HCT116 (cell line): Measurements from ENCODE around the gene UNC50. TPM values are rescaled to one million over a fixed set of nuclear protein-coding genes. Genes with fewer than 3 reads are reported as not detected.

Source experiments
- ATAC-seq: fragments of 200-7000 bp; cut with Tn5 transposase; 2 replicates; pipeline ENCODE4 v1.9.1; 2020; ENCODE audit warnings: mild to moderate bottlenecking, moderate library complexity
- BruUV-seq: library from RNA; stranded (reverse); fragments of 400-500 nt; replicated peaks from 2 replicates; lab custom pipeline; 2021; lab: Mats Ljungman, UMichigan
- CTCF ChIA-PET: fragments of 300-600 bp; sonication (Branson Sonifier 250); formaldehyde crosslinking; loops from one replicate; lab custom pipeline; 2021; ENCODE audit warnings: antibody characterized with exemption; lab: Charles Lee
- POLR2A ChIA-PET: fragments of 300-600, 350-600 bp; sonication (Branson Sonifier 250); formaldehyde crosslinking; loops from one replicate; lab custom pipeline; 2021; ENCODE audit warnings: antibody characterized with exemption; lab: Charles Lee
- RAD21 ChIA-PET, 2 experiments: fragments of 300-600 bp; sonication (Branson Sonifier 250); formaldehyde crosslinking; loops; one replicate each; lab custom pipeline; 2023; ENCODE audit warnings: low total read pairs in 2 of 2; ENCODE audit not compliant: uncharacterized antibody in 2 of 2, unreplicated experiment in 2 of 2, low non-redundant PET in 1 of 2; lab: Charles Lee
- DNase-seq: peaks from one replicate; pipeline ENCODE4 v3.0.0-alpha.2; 2010; ENCODE audit warnings: low read depth, low spot score
- H2AFZ ChIP-seq: fragments of 200-600 bp; shearing (Covaris generic), sonication (generic); 2 replicates; pipeline ENCODE4 v1.6.1; 2017; ENCODE audit warnings: low read depth, mixed run types, mixed read lengths, antibody characterized with exemption, low read length; ENCODE audit not compliant: poor library complexity, severe bottlenecking
- H3K27ac ChIP-seq: 2 replicates; pipeline ENCODE4 v1.5.1; 2012; ENCODE audit warnings: low read depth, low read length
- H3K27me3 ChIP-seq: fragments of 200-600 bp; sonication (generic); 2 replicates; pipeline ENCODE4 v1.6.1; 2016; ENCODE audit warnings: mixed run types, low read length, mixed read lengths; ENCODE audit not compliant: insufficient read depth
- H3K36me3 ChIP-seq, 2 experiments: fragments of 200-500 bp in 1 of 2; fragments of 200-600 bp in 1 of 2; sonication (Bioruptor generic) in 1 of 2; sonication (generic) in 1 of 2; 2 replicates each; pipeline versions ENCODE4 v1.5.1 to v1.6.1; 2014 to 2016; ENCODE audit warnings: low read length in 2 of 2, inconsistent platforms in 1 of 2, mixed read lengths in 1 of 2, mixed run types in 1 of 2; ENCODE audit not compliant: insufficient read depth in 2 of 2, control insufficient read depth in 1 of 2
- H3K4me1 ChIP-seq, 2 experiments: fragments of 200-600 bp in 1 of 2; sonication (generic) in 1 of 2; 2 replicates each; pipeline versions ENCODE4 v1.5.1 to v1.6.1; 2012 to 2017; ENCODE audit warnings: low read length in 2 of 2, inconsistent platforms in 1 of 2, mild to moderate bottlenecking in 1 of 2, mixed read lengths in 1 of 2, mixed run types in 1 of 2, moderate library complexity in 1 of 2; ENCODE audit not compliant: insufficient read depth in 2 of 2, control insufficient read depth in 1 of 2
- H3K4me2 ChIP-seq: fragments of 200-600 bp; sonication (generic); 2 replicates; pipeline ENCODE4 v1.6.1; 2017; ENCODE audit warnings: mixed run types, low read length, mixed read lengths
- H3K4me3 ChIP-seq, 2 experiments: fragments of 200-600 bp in 1 of 2; sonication (generic) in 1 of 2; replicated peaks in 1 of 2; 2 replicates each; pipeline ENCODE4 v1.5.1; 2011 to 2016; ENCODE audit warnings: low read length in 2 of 2, control low read depth in 1 of 2, low read depth in 1 of 2, mild to moderate bottlenecking in 1 of 2, mixed read lengths in 1 of 2, mixed run types in 1 of 2
- H3K79me2 ChIP-seq: fragments of 200-600 bp; sonication (generic); 2 replicates; pipeline ENCODE4 v1.6.1; 2017; ENCODE audit warnings: mild to moderate bottlenecking, mixed run types, low read length, moderate library complexity, mixed read lengths; ENCODE audit not compliant: insufficient read depth
- H3K9ac ChIP-seq: fragments of 200-600 bp; sonication (generic); 2 replicates; pipeline ENCODE4 v1.6.1; 2016; ENCODE audit warnings: low read length, mixed read lengths
- H3K9me2 ChIP-seq: fragments of 200-600 bp; sonication (generic), shearing (Covaris generic); 2 replicates; pipeline ENCODE4 v1.6.1; 2017; ENCODE audit warnings: mixed run types, mild to moderate bottlenecking, moderate library complexity; ENCODE audit not compliant: insufficient read depth
- H3K9me3 ChIP-seq, 2 experiments: fragments of 200-500 bp in 1 of 2; fragments of 200-600 bp in 1 of 2; sonication (Bioruptor generic) in 1 of 2; sonication (generic) in 1 of 2; 2 replicates each; pipeline ENCODE4 v1.6.1; 2014 to 2017; ENCODE audit warnings: low read length in 2 of 2, mixed read lengths in 2 of 2, inconsistent platforms in 1 of 2, low read depth in 1 of 2, mild to moderate bottlenecking in 1 of 2, mixed run types in 1 of 2, moderate library complexity in 1 of 2; ENCODE audit not compliant: control insufficient read depth in 1 of 2, insufficient read depth in 1 of 2
- H4K20me1 ChIP-seq: fragments of 200-600 bp; sonication (generic), shearing (Covaris generic); 2 replicates; pipeline ENCODE4 v1.6.1; 2017; ENCODE audit warnings: mixed run types, mild to moderate bottlenecking, moderate library complexity; ENCODE audit not compliant: insufficient read depth
- ATF3 ChIP-seq: IDR thresholded peaks from 2 replicates; pipeline ENCODE4 v1.6.1; 2012
- CBX3 ChIP-seq: IDR thresholded peaks from 2 replicates; pipeline ENCODE4 v1.6.1; 2012; ENCODE audit warnings: low read depth
- CEBPB ChIP-seq: IDR thresholded peaks from 2 replicates; pipeline ENCODE4 v1.6.1; 2012; ENCODE audit warnings: low read depth
- CTCF ChIP-seq, 3 experiments: fragments of 200-600 bp in 1 of 3; sonication (generic) in 1 of 3; IDR thresholded peaks in 2 of 3; conservative IDR thresholded peaks in 1 of 3; 2 replicates each; pipeline ENCODE4 v1.5.1; 2012 to 2017; ENCODE audit warnings: low read depth in 2 of 3, low read length in 2 of 3, antibody characterized with exemption in 1 of 3, borderline replicate concordance in 1 of 3, control low read depth in 1 of 3, mild to moderate bottlenecking in 1 of 3, mixed read lengths in 1 of 3, mixed run types in 1 of 3, moderate library complexity in 1 of 3; ENCODE audit not compliant: insufficient read depth in 1 of 3
- EGR1 ChIP-seq: IDR thresholded peaks from 2 replicates; pipeline ENCODE4 v1.6.1; 2012; ENCODE audit warnings: low read depth
- ELF1 ChIP-seq: IDR thresholded peaks from 2 replicates; pipeline ENCODE4 v1.6.1; 2012; ENCODE audit warnings: low read depth, borderline replicate concordance
- EZH2phosphoT487 ChIP-seq: fragments of 200-600 bp; IDR thresholded peaks from 2 replicates; pipeline ENCODE4 v1.6.1; 2018; ENCODE audit warnings: antibody characterized with exemption, borderline replicate concordance
- FOSL1 ChIP-seq: IDR thresholded peaks from 2 replicates; pipeline ENCODE4 v1.6.1; 2012; ENCODE audit warnings: low read depth
- POLR2A ChIP-seq: IDR thresholded peaks from 2 replicates; pipeline ENCODE4 v1.7.0; 2011; ENCODE audit warnings: borderline replicate concordance; ENCODE audit not compliant: insufficient read depth, insufficient read length; ENCODE audit errors: extremely low read depth
- RAD21 ChIP-seq: IDR thresholded peaks from 2 replicates; pipeline ENCODE4 v1.6.1; 2012; ENCODE audit warnings: low read depth, mild to moderate bottlenecking
- SRF ChIP-seq: IDR thresholded peaks from 2 replicates; pipeline ENCODE4 v1.6.1; 2012; ENCODE audit warnings: low read depth
- YY1 ChIP-seq: IDR thresholded peaks from 2 replicates; pipeline ENCODE4 v1.6.1; 2011; ENCODE audit warnings: low read length, low read depth, moderate library complexity, mild to moderate bottlenecking; ENCODE audit not compliant: insufficient replicate concordance; ENCODE audit errors: extremely low read depth
- ZFX ChIP-seq: fragments of 450-650 bp; IDR thresholded peaks from 2 replicates; pipeline ENCODE4 v1.6.1; 2017
- ZNF274 ChIP-seq: fragments of 200-500 bp; sonication (Bioruptor generic); IDR thresholded peaks from 2 replicates; pipeline ENCODE4 v1.6.1; 2014; ENCODE audit warnings: mild to moderate bottlenecking, low read depth, low read length, inconsistent platforms
- intact Hi-C: fragments of 100-400 bp; cut with micrococcal nuclease; formaldehyde crosslinking; loops from 2 replicates; pipeline ENCODE4 v1.10.0; 2022
- total RNA-seq: library from RNA; stranded (reverse); gene quantifications from one replicate; pipeline ENCODE4 v1.2.1, GENCODE V29; 2021; ENCODE audit not compliant: unreplicated experiment
- TF ChIP-seq, protein P1 (sequence below): IDR thresholded peaks from 2 replicates; pipeline ENCODE4 v1.6.1; 2012; ENCODE audit warnings: low read depth

UNC50 gene
- total RNA-seq, 1 experiment from 2014 or later, result 33.0 TPM

GRCh38 chr2:98606431-98606830 lies 2.0 kb upstream of the UNC50 start:
- Histone ChIP-seq H3K27me3 (no peaks in the 10 kb centered on the region), H3K4me1 (peaks cover 7 to 22% of the 10 kb centered on the region in 2 experiments; a peak in 3 of 4 replicates), H3K4me3 (no peak overlapping the region), H4K20me1 (no peaks in the 10 kb centered on the region; the same call in 1 of the 2 replicates), H3K9ac (no peak overlapping the region), H3K4me2 (peak overlapping the region; percentile 95), H3K9me3 (no peaks in the 10 kb centered on the region), H2AFZ (no peak overlapping the region), H3K36me3 (peaks cover 15 to 19% of the 10 kb centered on the region in 2 experiments; a peak in 3 of 4 replicates), H3K27ac (no peak overlapping the region), H3K9me2 (no peaks in the 10 kb centered on the region), H3K79me2 (peaks cover 76% of the 10 kb centered on the region)
- BruUV-seq, result no TSS peak
- no peak for ATAC-seq
- POLR2A ChIA-PET, result no interaction called here
- CTCF ChIA-PET, result no interaction called here
- RAD21 ChIA-PET, result no interaction called here
- TF ChIP-seq SRF (no peak), ZFX (no peak), RAD21 (no peak), FOSL1 (no peak), EGR1 (no peak), CTCF (IDR thresholded peaks at IDR 0.05 in 2 of 3, conservative IDR thresholded peaks at IDR 0.05 in 1 of 3; ENCODE audit: borderline replicate concordance in 1 of 3, insufficient read depth in 1 of 3, low read depth in 2 of 3, low read length in 2 of 3) (no peak), EZH2phosphoT487 (no peak), ZNF274 (no peak), POLR2A (no peak), ATF3 (no peak), ELF1 (no peak), CEBPB (no peak), CBX3 (no peak), YY1 (no peak)
- TF ChIP-seq, protein P1, sequence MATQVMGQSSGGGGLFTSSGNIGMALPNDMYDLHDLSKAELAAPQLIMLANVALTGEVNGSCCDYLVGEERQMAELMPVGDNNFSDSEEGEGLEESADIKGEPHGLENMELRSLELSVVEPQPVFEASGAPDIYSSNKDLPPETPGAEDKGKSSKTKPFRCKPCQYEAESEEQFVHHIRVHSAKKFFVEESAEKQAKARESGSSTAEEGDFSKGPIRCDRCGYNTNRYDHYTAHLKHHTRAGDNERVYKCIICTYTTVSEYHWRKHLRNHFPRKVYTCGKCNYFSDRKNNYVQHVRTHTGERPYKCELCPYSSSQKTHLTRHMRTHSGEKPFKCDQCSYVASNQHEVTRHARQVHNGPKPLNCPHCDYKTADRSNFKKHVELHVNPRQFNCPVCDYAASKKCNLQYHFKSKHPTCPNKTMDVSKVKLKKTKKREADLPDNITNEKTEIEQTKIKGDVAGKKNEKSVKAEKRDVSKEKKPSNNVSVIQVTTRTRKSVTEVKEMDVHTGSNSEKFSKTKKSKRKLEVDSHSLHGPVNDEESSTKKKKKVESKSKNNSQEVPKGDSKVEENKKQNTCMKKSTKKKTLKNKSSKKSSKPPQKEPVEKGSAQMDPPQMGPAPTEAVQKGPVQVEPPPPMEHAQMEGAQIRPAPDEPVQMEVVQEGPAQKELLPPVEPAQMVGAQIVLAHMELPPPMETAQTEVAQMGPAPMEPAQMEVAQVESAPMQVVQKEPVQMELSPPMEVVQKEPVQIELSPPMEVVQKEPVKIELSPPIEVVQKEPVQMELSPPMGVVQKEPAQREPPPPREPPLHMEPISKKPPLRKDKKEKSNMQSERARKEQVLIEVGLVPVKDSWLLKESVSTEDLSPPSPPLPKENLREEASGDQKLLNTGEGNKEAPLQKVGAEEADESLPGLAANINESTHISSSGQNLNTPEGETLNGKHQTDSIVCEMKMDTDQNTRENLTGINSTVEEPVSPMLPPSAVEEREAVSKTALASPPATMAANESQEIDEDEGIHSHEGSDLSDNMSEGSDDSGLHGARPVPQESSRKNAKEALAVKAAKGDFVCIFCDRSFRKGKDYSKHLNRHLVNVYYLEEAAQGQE, result no peak
- DNase-seq, result no peak
- intact Hi-C loops, result no loop called here
